Liver (tissue), 3 donors: ENCODE measurements around the gene U2AF1L4.

Source experiments
- EGR1 ChIP-seq, 2 donors: IDR thresholded peaks; 2 replicates each; pipeline ENCODE4 v1.6.1; 2016 to 2018; ENCODE audit warnings: antibody characterized with exemption in 2 of 2, low read depth in 2 of 2
- FOXA1 ChIP-seq: IDR thresholded peaks from 2 replicates; pipeline ENCODE4 v1.6.1; 2016; ENCODE audit warnings: antibody characterized with exemption
- GABPA ChIP-seq, 2 donors: IDR thresholded peaks in 1 of 2; conservative IDR thresholded peaks in 1 of 2; 2 replicates each; pipeline ENCODE4 v1.6.1; 2016; ENCODE audit warnings: antibody characterized with exemption in 2 of 2, mild to moderate bottlenecking in 1 of 2, moderate library complexity in 1 of 2
- JUND ChIP-seq, 2 donors: IDR thresholded peaks; 2 replicates each; pipeline ENCODE4 v1.6.1; 2016; ENCODE audit warnings: antibody characterized with exemption in 2 of 2
- NR2F2 ChIP-seq: IDR thresholded peaks from 2 replicates; pipeline ENCODE4 v1.6.1; 2016; ENCODE audit warnings: antibody characterized with exemption
- RAD21 ChIP-seq, 2 donors: IDR thresholded peaks; 2 replicates each; pipeline ENCODE4 v1.6.1; 2016; ENCODE audit warnings: antibody characterized with exemption in 2 of 2, mild to moderate bottlenecking in 2 of 2
- RXRA ChIP-seq, 2 donors: IDR thresholded peaks; 2 replicates each; pipeline ENCODE4 v1.6.1; 2017 to 2018; ENCODE audit warnings: antibody characterized with exemption in 2 of 2, mild to moderate bottlenecking in 1 of 2
- TAF1 ChIP-seq: conservative IDR thresholded peaks from 2 replicates; pipeline ENCODE4 v1.6.1; 2016; ENCODE audit warnings: antibody characterized with exemption, mild to moderate bottlenecking
- YY1 ChIP-seq: IDR thresholded peaks from 2 replicates; pipeline ENCODE4 v1.6.1; 2016; ENCODE audit warnings: antibody characterized with exemption, mild to moderate bottlenecking
- TF ChIP-seq, protein P1 (sequence below): fragments of 150-350 bp; IDR thresholded peaks from 2 replicates; pipeline ENCODE4 v1.5.1; 2017; ENCODE audit warnings: improper control_type of control experiment, low read depth, low read length; ENCODE audit not compliant: missing input control
- TF ChIP-seq, protein P2 (sequence below): IDR thresholded peaks from 2 replicates; pipeline ENCODE4 v1.6.1; 2016; ENCODE audit warnings: antibody characterized with exemption
- TF ChIP-seq, protein P3 (sequence below): IDR thresholded peaks from 2 replicates; pipeline ENCODE4 v1.6.1; 2016; ENCODE audit warnings: antibody characterized with exemption, mild to moderate bottlenecking
- donor health status: healthy.
- donor health status: healthy.

DNA sequence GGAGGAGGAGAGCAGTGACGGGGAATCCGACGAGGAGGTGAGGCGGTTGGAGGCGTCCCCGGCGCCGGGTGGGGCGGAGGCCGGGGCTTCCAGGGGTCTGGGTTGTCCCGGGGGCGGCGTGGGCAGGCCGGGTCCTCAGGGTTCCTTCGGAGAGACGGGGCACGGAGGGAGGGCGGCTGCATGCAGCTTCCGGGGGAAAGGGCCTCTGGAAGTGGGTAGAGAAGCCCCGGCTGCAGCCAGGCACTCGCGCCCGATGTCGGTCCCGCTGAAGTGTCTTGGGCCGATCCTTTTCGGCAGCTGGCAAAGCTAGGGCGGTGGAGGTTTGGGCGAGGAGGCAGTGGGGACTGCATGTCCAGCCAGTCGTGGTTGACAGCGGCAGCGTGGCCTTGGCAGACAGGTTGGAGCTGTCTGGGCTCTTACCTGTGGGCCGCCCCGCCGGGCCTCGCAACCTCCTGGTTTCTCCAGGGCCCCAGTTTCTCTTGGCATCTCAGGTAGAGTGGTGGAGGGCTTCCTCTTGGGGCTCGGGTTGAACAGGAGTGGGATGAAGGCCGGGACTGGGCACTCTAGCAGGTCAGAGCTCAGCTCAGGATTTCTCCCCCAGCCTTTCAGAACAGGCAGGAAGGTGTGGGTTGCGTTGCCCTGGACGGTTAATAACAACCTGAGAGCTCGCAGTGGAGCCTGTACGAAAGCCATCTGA is 26.7 kb downstream of the U2AF1L4 start:
- TF ChIP-seq, protein P1, sequence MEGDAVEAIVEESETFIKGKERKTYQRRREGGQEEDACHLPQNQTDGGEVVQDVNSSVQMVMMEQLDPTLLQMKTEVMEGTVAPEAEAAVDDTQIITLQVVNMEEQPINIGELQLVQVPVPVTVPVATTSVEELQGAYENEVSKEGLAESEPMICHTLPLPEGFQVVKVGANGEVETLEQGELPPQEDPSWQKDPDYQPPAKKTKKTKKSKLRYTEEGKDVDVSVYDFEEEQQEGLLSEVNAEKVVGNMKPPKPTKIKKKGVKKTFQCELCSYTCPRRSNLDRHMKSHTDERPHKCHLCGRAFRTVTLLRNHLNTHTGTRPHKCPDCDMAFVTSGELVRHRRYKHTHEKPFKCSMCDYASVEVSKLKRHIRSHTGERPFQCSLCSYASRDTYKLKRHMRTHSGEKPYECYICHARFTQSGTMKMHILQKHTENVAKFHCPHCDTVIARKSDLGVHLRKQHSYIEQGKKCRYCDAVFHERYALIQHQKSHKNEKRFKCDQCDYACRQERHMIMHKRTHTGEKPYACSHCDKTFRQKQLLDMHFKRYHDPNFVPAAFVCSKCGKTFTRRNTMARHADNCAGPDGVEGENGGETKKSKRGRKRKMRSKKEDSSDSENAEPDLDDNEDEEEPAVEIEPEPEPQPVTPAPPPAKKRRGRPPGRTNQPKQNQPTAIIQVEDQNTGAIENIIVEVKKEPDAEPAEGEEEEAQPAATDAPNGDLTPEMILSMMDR, result no peak
- no peak for TF ChIP-seq FOXA1
- TF ChIP-seq TAF1, result no peak
- TF ChIP-seq, protein P2, sequence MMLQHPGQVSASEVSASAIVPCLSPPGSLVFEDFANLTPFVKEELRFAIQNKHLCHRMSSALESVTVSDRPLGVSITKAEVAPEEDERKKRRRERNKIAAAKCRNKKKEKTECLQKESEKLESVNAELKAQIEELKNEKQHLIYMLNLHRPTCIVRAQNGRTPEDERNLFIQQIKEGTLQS, result no peak
- no peak for TF ChIP-seq NR2F2
- TF ChIP-seq JUND (IDR thresholded peaks at IDR 0.05), result no peak
- TF ChIP-seq RAD21 (IDR thresholded peaks at IDR 0.05), result no peak
- no peak for TF ChIP-seq YY1
- no peak for TF ChIP-seq RXRA (IDR thresholded peaks at IDR 0.05)
- TF ChIP-seq, protein P3, sequence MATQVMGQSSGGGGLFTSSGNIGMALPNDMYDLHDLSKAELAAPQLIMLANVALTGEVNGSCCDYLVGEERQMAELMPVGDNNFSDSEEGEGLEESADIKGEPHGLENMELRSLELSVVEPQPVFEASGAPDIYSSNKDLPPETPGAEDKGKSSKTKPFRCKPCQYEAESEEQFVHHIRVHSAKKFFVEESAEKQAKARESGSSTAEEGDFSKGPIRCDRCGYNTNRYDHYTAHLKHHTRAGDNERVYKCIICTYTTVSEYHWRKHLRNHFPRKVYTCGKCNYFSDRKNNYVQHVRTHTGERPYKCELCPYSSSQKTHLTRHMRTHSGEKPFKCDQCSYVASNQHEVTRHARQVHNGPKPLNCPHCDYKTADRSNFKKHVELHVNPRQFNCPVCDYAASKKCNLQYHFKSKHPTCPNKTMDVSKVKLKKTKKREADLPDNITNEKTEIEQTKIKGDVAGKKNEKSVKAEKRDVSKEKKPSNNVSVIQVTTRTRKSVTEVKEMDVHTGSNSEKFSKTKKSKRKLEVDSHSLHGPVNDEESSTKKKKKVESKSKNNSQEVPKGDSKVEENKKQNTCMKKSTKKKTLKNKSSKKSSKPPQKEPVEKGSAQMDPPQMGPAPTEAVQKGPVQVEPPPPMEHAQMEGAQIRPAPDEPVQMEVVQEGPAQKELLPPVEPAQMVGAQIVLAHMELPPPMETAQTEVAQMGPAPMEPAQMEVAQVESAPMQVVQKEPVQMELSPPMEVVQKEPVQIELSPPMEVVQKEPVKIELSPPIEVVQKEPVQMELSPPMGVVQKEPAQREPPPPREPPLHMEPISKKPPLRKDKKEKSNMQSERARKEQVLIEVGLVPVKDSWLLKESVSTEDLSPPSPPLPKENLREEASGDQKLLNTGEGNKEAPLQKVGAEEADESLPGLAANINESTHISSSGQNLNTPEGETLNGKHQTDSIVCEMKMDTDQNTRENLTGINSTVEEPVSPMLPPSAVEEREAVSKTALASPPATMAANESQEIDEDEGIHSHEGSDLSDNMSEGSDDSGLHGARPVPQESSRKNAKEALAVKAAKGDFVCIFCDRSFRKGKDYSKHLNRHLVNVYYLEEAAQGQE, result no peak
- no peak for TF ChIP-seq GABPA (IDR thresholded peaks at IDR 0.05 in 1 of 2, conservative IDR thresholded peaks at IDR 0.05 in 1 of 2)
- TF ChIP-seq EGR1 (IDR thresholded peaks at IDR 0.05; ENCODE audit: low read depth in 2 of 2), result no peak
